Measurements from ENCODE around the gene EIF1. TPM values are rescaled to one million over a fixed set of nuclear protein-coding genes. Genes with fewer than 3 reads are reported as not detected.

EIF1 gene
- total RNA-seq, 1 donor from 2014 or later = 1,125 TPM

DNA sequence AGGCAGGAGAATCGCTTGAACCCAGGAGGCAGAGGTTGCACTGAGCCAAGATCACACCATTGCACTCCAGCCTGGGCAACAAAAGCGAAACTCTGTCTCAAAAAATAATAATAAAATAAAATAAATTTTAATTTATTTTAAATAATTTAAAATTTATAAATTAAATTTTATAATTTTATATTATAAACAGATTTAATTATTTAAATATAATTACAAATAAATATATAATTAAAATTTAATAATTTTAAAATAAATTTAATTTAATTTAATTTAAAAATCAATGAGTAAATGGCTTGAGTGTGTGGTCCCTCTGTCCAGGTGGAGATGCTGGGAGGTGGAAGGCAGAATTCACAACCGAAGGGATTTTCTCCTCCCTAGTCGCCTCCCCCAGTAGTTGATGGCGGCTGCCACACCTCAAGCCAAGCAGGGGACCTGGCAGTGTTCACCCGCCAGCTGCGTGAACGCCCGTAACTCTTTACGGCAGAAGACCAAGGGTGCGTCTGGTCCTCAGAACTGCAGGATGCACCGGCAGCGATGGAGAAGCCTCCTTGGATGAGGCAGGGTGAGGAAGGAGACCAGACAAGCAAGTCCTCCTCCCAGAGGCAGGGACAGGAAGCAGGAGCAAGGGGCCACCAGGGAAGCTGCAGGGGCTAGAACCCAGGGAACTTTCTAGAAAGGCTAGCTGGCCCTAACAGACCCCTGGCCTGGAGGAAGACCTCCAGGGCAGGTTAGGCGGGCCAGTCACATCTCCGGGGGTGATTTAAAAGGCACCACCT is 41.5 kb upstream of the EIF1 start:
- no peak for DNase-seq
- TF ChIP-seq CTCF (IDR thresholded peaks at IDR 0.05; ENCODE audit: borderline replicate concordance) = no peak
- intact Hi-C loops (cut with micrococcal nuclease) = loop anchor here (10.0 kb wide), 1 partner anchor 72 kb away; the partner anchor contains the start of gene KRT9
- Histone ChIP-seq H3K4me1 (peaks cover 14% of the 10 kb centered on the region), H3K9me3 (replicated peaks) (no peaks in the 10 kb centered on the region), H3K36me3 (no peaks in the 10 kb centered on the region), H3K27me3 (ENCODE audit: low read depth) (peaks cover 6% of the 10 kb centered on the region), H3K4me3 (no peak overlapping the region), H3K27ac (replicated peaks) (no peak overlapping the region)

DNA sequence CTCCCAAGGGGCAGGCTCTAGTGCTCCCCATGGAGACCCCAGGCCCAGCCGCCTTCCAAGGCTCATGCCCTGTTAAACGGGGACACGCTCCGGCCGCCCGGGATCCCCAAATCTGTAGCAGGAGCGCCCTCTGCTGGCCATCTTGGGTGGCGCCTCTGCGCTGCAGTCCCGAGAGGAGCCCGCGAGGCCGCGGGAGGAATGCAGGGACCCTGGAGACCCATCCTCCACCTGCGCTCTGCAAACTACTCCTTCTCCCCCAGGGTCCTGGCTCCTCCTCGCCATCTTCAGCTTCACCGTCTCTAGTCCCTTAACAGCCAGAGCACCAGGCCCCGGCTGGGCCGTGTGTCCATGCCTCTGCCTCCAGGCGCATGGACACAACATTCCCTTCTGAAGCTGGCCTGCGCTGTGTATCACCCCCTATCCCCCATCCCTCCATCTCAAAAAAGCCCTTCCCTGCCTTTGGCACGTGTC is 40.7 kb upstream of the EIF1 start:
- Histone ChIP-seq H3K4me1 (peaks cover 14% of the 10 kb centered on the region), H3K27ac (replicated peaks) (no peak overlapping the region), H3K9me3 (replicated peaks) (no peaks in the 10 kb centered on the region), H3K4me3 (peak overlapping the region; percentile 55), H3K27me3 (ENCODE audit: low read depth) (peaks cover 6% of the 10 kb centered on the region), H3K36me3 (no peaks in the 10 kb centered on the region)
- TF ChIP-seq CTCF (IDR thresholded peaks at IDR 0.05; ENCODE audit: borderline replicate concordance) = peak; percentile 95
- intact Hi-C loops (cut with micrococcal nuclease) = loop anchor here (10.0 kb wide), 1 partner anchor 73 kb away; the partner anchor contains the start of gene KRT9
- peak; percentile 89 for DNase-seq

GRCh38 chr17:41648411-41649195 is 40.1 kb upstream of the EIF1 start:
- intact Hi-C loops (cut with micrococcal nuclease) = loop anchor here (10.0 kb wide), 1 partner anchor 74 kb away; the partner anchor contains the start of gene KRT9
- Histone ChIP-seq H3K27ac (replicated peaks) (no peak overlapping the region), H3K36me3 (no peaks in the 10 kb centered on the region), H3K4me3 (peak overlapping the region; percentile 55), H3K4me1 (peaks cover 14% of the 10 kb centered on the region), H3K9me3 (replicated peaks) (no peaks in the 10 kb centered on the region), H3K27me3 (ENCODE audit: low read depth) (peaks cover 6% of the 10 kb centered on the region)
- TF ChIP-seq CTCF (IDR thresholded peaks at IDR 0.05; ENCODE audit: borderline replicate concordance) = peak; percentile 95
- DNase-seq = peak; percentile 84

DNA sequence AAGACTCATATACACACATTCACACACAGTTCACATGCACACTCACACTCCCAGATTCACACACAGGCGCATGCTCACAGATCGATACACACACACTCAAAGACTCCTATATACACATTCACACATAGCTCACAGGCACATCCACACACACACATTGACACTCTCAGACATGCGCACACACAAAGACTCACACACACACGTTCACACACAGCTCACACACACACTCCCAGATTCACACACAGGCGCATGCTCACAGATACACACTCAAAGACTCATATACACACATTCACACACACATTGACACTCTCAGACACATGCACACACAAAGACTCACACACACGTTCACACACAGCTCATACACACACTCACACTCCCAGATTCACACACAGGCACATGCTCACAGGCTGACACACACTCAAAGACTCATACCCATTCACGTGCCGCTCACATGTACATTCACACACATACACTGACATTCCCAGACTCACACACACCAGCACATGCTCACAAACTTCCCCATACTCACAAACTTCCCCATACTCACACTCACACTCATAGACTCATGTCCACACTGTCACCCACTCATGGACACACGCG is 38.7 kb upstream of the EIF1 start:
- H3K4me1 ChIP-seq = peaks cover 14% of the 10 kb centered on the region
- no peaks in the 10 kb centered on the region for H3K36me3 ChIP-seq
- DNase-seq = no peak
- H3K9me3 ChIP-seq (replicated peaks) = no peaks in the 10 kb centered on the region
- peaks cover 9% of the 10 kb centered on the region for H3K27me3 ChIP-seq (ENCODE audit: low read depth)
- no peak overlapping the region for H3K27ac ChIP-seq (replicated peaks)
- intact Hi-C loops (cut with micrococcal nuclease) = loop anchor here (10.0 kb wide), 1 partner anchor 75 kb away; the partner anchor contains the start of gene KRT9
- TF ChIP-seq CTCF (IDR thresholded peaks at IDR 0.05; ENCODE audit: borderline replicate concordance) = no peak
- H3K4me3 ChIP-seq = no peak overlapping the region
